ENCODE data around the gene DEPP1. TPM values are rescaled to one million over a fixed set of nuclear protein-coding genes. Genes with fewer than 3 reads are reported as not detected.

DEPP1 gene
- total and polyA plus RNA-seq, 2 of the 13 experiments (the other 11 are each of a cell fraction or from before 2014, with no cell fraction given), result 14.8 to 270 TPM

- Histone ChIP-seq H3K27me3 (ENCODE audit: control insufficient read depth in 1 of 2, insufficient read depth in 2 of 2, low read length in 2 of 2) (no peaks in the 10 kb centered on the region), H3K27ac (ENCODE audit: extremely low read length, insufficient read depth, low read length) (peak overlapping the region; percentile 56), H3K9me3 (ENCODE audit: low read length) (no peaks in the 10 kb centered on the region), H3K79me2 (ENCODE audit: insufficient read depth, low read length) (peaks cover 60% of the 10 kb centered on the region), H3K36me3 (replicated peaks in 1 of 2; ENCODE audit: control insufficient read depth in 1 of 2, insufficient read depth in 2 of 2, low read length in 2 of 2) (peaks cover 12 to 39% of the 10 kb centered on the region in 2 experiments), H3K4me1 (ENCODE audit: insufficient read depth, low read length) (peaks cover 69% of the 10 kb centered on the region), H3K9ac (ENCODE audit: insufficient read depth, low read depth, low read length) (no peak overlapping the region), H3K4me2 (ENCODE audit: low read depth, low read length) (peak overlapping the region; percentile 95; the same call in 1 of the 2 replicates), H2AFZ (ENCODE audit: low read length) (no peak overlapping the region), H4K20me1 (ENCODE audit: insufficient read depth, low read length) (peaks cover 9% of the 10 kb centered on the region; the same call in 1 of the 2 replicates), H3K4me3 (replicated peaks in 1 of 3; ENCODE audit: insufficient read depth in 1 of 3, low read depth in 2 of 3, low read length in 3 of 3) (no peak overlapping the region; a peak in 1 of 6 replicates)
- ChIA-PET POLR2A (interaction anchor here (1.1 to 13.2 kb wide), 9 partner anchors 10 to 707 kb away, joined by 3 to 407 read pairs (median 9); partner anchors contain the start of gene DEPP1), CTCF (ENCODE audit: low intra/inter-chr PET ratio, low total read pairs) (interaction anchor here (1.5 kb wide), 1 partner anchor 8 kb away, joined by 5 read pairs; no protein-coding TSS in a partner anchor)
- FAIRE-seq, result no peak
- 93% methylated on average over 8 of the region's 8 CpGs for WGBS (ENCODE audit: low lambda C conversion rate)
- no peak for ATAC-seq
- DNase-seq (ENCODE audit: low spot score), result no peak
- TF ChIP-seq KDM3A (CRISPR knock-in tag; IDR thresholded peaks at IDR 0.05; ENCODE audit: low read depth) (no peak), AGO2 (optimal IDR thresholded peaks at IDR 0.05; ENCODE audit: low read depth, low read length) (peak; percentile 51)
- TF ChIP-seq, protein P1, sequence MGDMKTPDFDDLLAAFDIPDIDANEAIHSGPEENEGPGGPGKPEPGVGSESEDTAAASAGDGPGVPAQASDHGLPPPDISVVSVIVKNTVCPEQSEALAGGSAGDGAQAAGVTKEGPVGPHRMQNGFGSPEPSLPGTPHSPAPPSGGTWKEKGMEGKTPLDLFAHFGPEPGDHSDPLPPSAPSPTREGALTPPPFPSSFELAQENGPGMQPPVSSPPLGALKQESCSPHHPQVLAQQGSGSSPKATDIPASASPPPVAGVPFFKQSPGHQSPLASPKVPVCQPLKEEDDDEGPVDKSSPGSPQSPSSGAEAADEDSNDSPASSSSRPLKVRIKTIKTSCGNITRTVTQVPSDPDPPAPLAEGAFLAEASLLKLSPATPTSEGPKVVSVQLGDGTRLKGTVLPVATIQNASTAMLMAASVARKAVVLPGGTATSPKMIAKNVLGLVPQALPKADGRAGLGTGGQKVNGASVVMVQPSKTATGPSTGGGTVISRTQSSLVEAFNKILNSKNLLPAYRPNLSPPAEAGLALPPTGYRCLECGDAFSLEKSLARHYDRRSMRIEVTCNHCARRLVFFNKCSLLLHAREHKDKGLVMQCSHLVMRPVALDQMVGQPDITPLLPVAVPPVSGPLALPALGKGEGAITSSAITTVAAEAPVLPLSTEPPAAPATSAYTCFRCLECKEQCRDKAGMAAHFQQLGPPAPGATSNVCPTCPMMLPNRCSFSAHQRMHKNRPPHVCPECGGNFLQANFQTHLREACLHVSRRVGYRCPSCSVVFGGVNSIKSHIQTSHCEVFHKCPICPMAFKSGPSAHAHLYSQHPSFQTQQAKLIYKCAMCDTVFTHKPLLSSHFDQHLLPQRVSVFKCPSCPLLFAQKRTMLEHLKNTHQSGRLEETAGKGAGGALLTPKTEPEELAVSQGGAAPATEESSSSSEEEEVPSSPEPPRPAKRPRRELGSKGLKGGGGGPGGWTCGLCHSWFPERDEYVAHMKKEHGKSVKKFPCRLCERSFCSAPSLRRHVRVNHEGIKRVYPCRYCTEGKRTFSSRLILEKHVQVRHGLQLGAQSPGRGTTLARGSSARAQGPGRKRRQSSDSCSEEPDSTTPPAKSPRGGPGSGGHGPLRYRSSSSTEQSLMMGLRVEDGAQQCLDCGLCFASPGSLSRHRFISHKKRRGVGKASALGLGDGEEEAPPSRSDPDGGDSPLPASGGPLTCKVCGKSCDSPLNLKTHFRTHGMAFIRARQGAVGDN (CRISPR knock-in tag; IDR thresholded peaks at IDR 0.05), result peak; percentile 29
- in situ Hi-C loops (cut with HindIII; ENCODE audit: extremely low pct_ligation_motif_present, low pct_unique_long_range_greater_than_20kb), result loop anchor here (25.0 kb wide), 1 partner anchor 1555 kb away; the partner anchor contains the start of gene HNRNPF
- BruUV-seq (replicated peaks), result no TSS peak
- intact Hi-C loops (cut with micrococcal nuclease; ENCODE audit: unreplicated experiment), result no loop called here
Observed at GRCh38 chr10:44966816-44967509, 11.6 kb downstream of the DEPP1 start.
